ENCODE results near the gene CUL3. TPM values are rescaled to one million over a fixed set of nuclear protein-coding genes. Genes with fewer than 3 reads are reported as not detected.
"Not testable (repeated sequence)": the region's sequence is repeated elsewhere in the genome, so short reads cannot be mapped to it uniquely, and the experiment has no call there.

Gene CUL3
- total and polyA plus RNA-seq, 8 donors = 6.1 to 155 (median 53.2) TPM

- H3K4me1 ChIP-seq = no peaks in the 10 kb centered on the region
- intact Hi-C loops (cut with DNase I; ENCODE audit: low total_unique reads) = no loop called here
- H3K9me3 ChIP-seq = peaks cover 0 to 2% (median 0%) of the 10 kb centered on the region in 4 donors
- H3K4me3 ChIP-seq = no peak overlapping the region
- H3K27me3 ChIP-seq = no peaks in the 10 kb centered on the region
- WGBS, 5 donors = 73 to 89% (median 82%) methylated on average over 4 of the region's 4 CpGs
- DNase-seq = no peak
- no peak for TF ChIP-seq EP300 (IDR thresholded peaks at IDR 0.05)
- no peaks in the 10 kb centered on the region for H3K36me3 ChIP-seq
- no peak overlapping the region for H3K27ac ChIP-seq
Measured at GRCh38 chr2:224613543-224614286, 28.6 kb upstream of the CUL3 start.

DNA sequence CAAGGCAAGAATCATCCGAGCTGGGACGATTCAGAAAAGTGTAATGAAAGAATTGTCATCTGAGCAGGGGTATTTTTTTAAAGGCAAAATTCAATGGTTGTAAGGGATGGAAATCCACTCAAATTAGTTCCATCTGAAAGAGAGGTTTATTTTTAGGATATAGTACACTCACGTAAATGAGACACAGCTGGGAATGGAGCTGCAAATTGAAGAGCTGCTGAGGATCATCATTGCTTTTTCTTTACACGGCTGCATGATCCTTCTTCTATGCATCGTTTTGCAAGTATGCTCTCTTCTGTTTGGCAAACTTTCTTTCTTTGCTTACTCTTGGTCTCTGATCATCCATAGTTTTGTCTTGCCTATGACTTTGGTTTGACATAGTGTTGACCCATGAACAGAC, 27.4 kb upstream of the CUL3 start:
- no peaks in the 10 kb centered on the region for H3K36me3 ChIP-seq
- WGBS, 5 donors = 83 to 94% (median 89%) methylated on average over 5 of the region's 5 CpGs
- H3K27me3 ChIP-seq = no peaks in the 10 kb centered on the region
- H3K4me3 ChIP-seq = no peak overlapping the region
- TF ChIP-seq EP300 (IDR thresholded peaks at IDR 0.05) = no peak
- TF ChIP-seq, protein P1, sequence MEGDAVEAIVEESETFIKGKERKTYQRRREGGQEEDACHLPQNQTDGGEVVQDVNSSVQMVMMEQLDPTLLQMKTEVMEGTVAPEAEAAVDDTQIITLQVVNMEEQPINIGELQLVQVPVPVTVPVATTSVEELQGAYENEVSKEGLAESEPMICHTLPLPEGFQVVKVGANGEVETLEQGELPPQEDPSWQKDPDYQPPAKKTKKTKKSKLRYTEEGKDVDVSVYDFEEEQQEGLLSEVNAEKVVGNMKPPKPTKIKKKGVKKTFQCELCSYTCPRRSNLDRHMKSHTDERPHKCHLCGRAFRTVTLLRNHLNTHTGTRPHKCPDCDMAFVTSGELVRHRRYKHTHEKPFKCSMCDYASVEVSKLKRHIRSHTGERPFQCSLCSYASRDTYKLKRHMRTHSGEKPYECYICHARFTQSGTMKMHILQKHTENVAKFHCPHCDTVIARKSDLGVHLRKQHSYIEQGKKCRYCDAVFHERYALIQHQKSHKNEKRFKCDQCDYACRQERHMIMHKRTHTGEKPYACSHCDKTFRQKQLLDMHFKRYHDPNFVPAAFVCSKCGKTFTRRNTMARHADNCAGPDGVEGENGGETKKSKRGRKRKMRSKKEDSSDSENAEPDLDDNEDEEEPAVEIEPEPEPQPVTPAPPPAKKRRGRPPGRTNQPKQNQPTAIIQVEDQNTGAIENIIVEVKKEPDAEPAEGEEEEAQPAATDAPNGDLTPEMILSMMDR (IDR thresholded peaks at IDR 0.05) = no peak
- TF ChIP-seq POLR2A (IDR thresholded peaks at IDR 0.05) = no peak
- TF ChIP-seq POLR2AphosphoS5 (IDR thresholded peaks at IDR 0.05) = no peak
- no peak overlapping the region for H3K27ac ChIP-seq
- no peaks in the 10 kb centered on the region for H3K4me1 ChIP-seq
- DNase-seq = no peak
- H3K9me3 ChIP-seq = no peaks in the 10 kb centered on the region
- intact Hi-C loops (cut with DNase I; ENCODE audit: low total_unique reads) = no loop called here

- TF ChIP-seq, protein P1 (IDR thresholded peaks at IDR 0.05) = no peak
- TF ChIP-seq POLR2A (IDR thresholded peaks at IDR 0.05) (no peak), EP300 (IDR thresholded peaks at IDR 0.05) (no peak), POLR2AphosphoS5 (IDR thresholded peaks at IDR 0.05) (no peak)
- intact Hi-C loops (cut with DNase I; ENCODE audit: low total_unique reads) = no loop called here
- 64 to 80% (median 73%) methylated on average over 3 of the region's 3 CpGs for WGBS, 5 donors
Measured at GRCh38 chr2:224611938-224612337, 26.8 kb upstream of the CUL3 start.

DNA sequence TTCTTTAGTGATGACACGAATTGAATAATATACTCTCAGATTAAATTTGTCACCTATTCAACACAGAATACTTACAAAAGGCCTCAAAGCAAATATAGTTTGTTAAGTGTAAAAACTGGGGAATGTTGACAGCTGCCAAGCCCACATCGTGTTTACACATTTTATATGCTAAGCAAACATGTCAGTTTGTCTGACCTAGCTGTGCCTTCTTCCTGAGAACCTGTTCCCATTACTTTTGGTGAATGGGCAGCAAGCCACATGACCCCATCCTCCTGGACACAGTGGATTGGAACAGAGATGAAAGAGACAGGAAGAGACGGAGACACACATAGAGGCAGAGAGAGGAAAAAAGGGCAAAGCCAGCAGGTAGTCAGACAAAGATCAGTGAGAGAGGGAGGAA, 22.9 kb upstream of the CUL3 start:
- intact Hi-C loops (cut with DNase I; ENCODE audit: low total_unique reads) = no loop called here
- H3K4me1 ChIP-seq = no peaks in the 10 kb centered on the region
- H3K9me3 ChIP-seq = no peaks in the 10 kb centered on the region
- H3K27me3 ChIP-seq = no peaks in the 10 kb centered on the region
- 34 to 45% (median 40%) methylated on average over 3 of the region's 3 CpGs for WGBS, 5 donors
- no peak overlapping the region for H3K27ac ChIP-seq
- no peak for DNase-seq
- no peaks in the 10 kb centered on the region for H3K36me3 ChIP-seq
- no peak overlapping the region for H3K4me3 ChIP-seq
- TF ChIP-seq POLR2AphosphoS5 (IDR thresholded peaks at IDR 0.05) = no peak
- no peak for TF ChIP-seq POLR2A (IDR thresholded peaks at IDR 0.05)
- TF ChIP-seq, protein P1 (IDR thresholded peaks at IDR 0.05) = no peak
- no peak for TF ChIP-seq EP300 (IDR thresholded peaks at IDR 0.05)

More at GRCh38 chr2:224611938-224612337, 26.8 kb upstream of the CUL3 start:
- no peak overlapping the region for H3K27ac ChIP-seq
- no peaks in the 10 kb centered on the region for H3K36me3 ChIP-seq
- no peak overlapping the region for H3K4me3 ChIP-seq
- H3K9me3 ChIP-seq = no peaks in the 10 kb centered on the region
- no peaks in the 10 kb centered on the region for H3K27me3 ChIP-seq
- DNase-seq = no peak
- H3K4me1 ChIP-seq = no peaks in the 10 kb centered on the region

GRCh38 chr2:224603746-224604500, 18.8 kb upstream of the CUL3 start:
- H3K36me3 ChIP-seq; H3K4me3 ChIP-seq; H3K9me3 ChIP-seq; H3K4me1 ChIP-seq; intact Hi-C loops (cut with DNase I; ENCODE audit: low total_unique reads); DNase-seq; H3K27me3 ChIP-seq; H3K27ac ChIP-seq: not testable (repeated sequence)
- WGBS, 5 donors = 90 to 96% (median 92%) methylated on average over 15 to 42 of the region's 42 CpGs

DNA sequence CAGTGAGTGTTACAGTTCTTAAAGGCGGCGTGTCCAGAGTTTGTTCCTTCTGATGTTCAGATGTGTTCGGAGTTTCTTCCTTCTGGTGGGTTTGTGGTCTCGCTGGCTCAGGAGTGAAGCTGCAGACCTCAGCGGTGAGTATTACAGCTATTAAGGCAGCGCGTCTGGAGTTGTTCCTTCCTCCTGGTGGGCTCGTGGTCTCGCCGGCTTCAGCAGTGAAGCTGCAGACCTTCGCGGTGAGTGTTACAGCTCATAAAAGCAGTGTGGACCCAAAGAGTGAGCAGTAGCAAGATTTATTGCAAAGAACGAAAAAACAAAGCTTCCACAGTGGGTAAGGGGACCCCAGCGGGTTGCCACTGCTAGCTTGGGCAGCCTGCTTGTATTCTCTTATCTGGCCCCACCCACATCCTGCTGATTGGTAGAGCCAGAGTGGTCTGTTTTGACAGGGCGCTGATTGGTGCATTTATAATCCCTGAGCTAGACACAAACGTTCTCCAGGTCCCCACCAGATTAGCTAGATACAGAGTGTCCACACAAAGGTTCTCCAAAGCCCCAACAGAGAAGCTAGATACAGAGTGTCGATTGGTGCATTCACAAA, 17.7 kb upstream of the CUL3 start:
- H3K27me3 ChIP-seq; H3K36me3 ChIP-seq; DNase-seq; H3K4me1 ChIP-seq; H3K4me3 ChIP-seq; H3K9me3 ChIP-seq; H3K27ac ChIP-seq; intact Hi-C loops (cut with DNase I; ENCODE audit: low total_unique reads): not testable (repeated sequence)
- WGBS, 5 donors = 69 to 80% (median 75%) methylated on average over 15 to 17 of the region's 17 CpGs

Measured in stomach (tissue), 9 donors.